Suppressor macrophage (primary cell): ENCODE data around the gene BBS9.

Experiments
- DNase-seq, 4 experiments: peaks; one replicate each; pipeline ENCODE4 v3.0.0-alpha.2; 2020 to 2022

The BBS9 gene

GRCh38 chr7:33373195-33373594 lies 243.8 kb downstream of the BBS9 start:
- no peak for DNase-seq

GRCh38 chr7:33379891-33380525 lies 250.6 kb downstream of the BBS9 start:
- DNase-seq: no peak

- DNase-seq: no peak
These were observed 259.0 kb downstream of the BBS9 start for GRCh38 chr7:33388332-33388731.

- DNase-seq: no peak
These were observed 262.8 kb downstream of the BBS9 start for GRCh38 chr7:33392148-33392547.

- DNase-seq: no peak
These were observed 264.4 kb downstream of the BBS9 start for GRCh38 chr7:33393770-33394169.

GRCh38 chr7:33395340-33395739 lies 266.0 kb downstream of the BBS9 start:
- no peak for DNase-seq

- DNase-seq: no peak
These were observed 270.3 kb downstream of the BBS9 start for GRCh38 chr7:33399528-33400213.

- no peak for DNase-seq
These were observed 270.8 kb downstream of the BBS9 start for GRCh38 chr7:33400214-33400538.

GRCh38 chr7:33410266-33410665 lies 280.9 kb downstream of the BBS9 start:
- no peak for DNase-seq

GRCh38 chr7:33411020-33411419 lies 281.7 kb downstream of the BBS9 start:
- no peak for DNase-seq

GRCh38 chr7:33412331-33412730 lies 283.0 kb downstream of the BBS9 start:
- DNase-seq: no peak

- no peak for DNase-seq
These were observed 288.9 kb downstream of the BBS9 start for GRCh38 chr7:33418251-33418701.

- DNase-seq: no peak
These were observed 291.1 kb downstream of the BBS9 start for GRCh38 chr7:33420311-33420940.

- DNase-seq: no peak
These were observed 292.1 kb downstream of the BBS9 start for GRCh38 chr7:33421429-33421828.

- no peak for DNase-seq
These were observed 292.8 kb downstream of the BBS9 start for GRCh38 chr7:33422141-33422540.

GRCh38 chr7:33422825-33423645 lies 293.7 kb downstream of the BBS9 start:
- DNase-seq: no peak

- peak; percentile 35 to 46 (median 42) for DNase-seq
These were observed 294.3 kb downstream of the BBS9 start for GRCh38 chr7:33423646-33424020.

GRCh38 chr7:33425395-33425794 lies 296.0 kb downstream of the BBS9 start:
- no peak for DNase-seq

- DNase-seq: no peak
These were observed 296.7 kb downstream of the BBS9 start for GRCh38 chr7:33425929-33426678.

- DNase-seq: no peak
These were observed 299.1 kb downstream of the BBS9 start for GRCh38 chr7:33428415-33428814.

- no peak for DNase-seq
These were observed 302.2 kb downstream of the BBS9 start for GRCh38 chr7:33431543-33431942.

- no peak for DNase-seq
These were observed 303.5 kb downstream of the BBS9 start for GRCh38 chr7:33432821-33433220.

- DNase-seq: no peak
These were observed 304.0 kb downstream of the BBS9 start for GRCh38 chr7:33433357-33433756.
